Measurements from ENCODE around the gene UNKL.

UNKL gene

GRCh38 chr16:1318268-1318545 is 96.3 kb downstream of the UNKL start:
- no peak for DNase-seq

DNA sequence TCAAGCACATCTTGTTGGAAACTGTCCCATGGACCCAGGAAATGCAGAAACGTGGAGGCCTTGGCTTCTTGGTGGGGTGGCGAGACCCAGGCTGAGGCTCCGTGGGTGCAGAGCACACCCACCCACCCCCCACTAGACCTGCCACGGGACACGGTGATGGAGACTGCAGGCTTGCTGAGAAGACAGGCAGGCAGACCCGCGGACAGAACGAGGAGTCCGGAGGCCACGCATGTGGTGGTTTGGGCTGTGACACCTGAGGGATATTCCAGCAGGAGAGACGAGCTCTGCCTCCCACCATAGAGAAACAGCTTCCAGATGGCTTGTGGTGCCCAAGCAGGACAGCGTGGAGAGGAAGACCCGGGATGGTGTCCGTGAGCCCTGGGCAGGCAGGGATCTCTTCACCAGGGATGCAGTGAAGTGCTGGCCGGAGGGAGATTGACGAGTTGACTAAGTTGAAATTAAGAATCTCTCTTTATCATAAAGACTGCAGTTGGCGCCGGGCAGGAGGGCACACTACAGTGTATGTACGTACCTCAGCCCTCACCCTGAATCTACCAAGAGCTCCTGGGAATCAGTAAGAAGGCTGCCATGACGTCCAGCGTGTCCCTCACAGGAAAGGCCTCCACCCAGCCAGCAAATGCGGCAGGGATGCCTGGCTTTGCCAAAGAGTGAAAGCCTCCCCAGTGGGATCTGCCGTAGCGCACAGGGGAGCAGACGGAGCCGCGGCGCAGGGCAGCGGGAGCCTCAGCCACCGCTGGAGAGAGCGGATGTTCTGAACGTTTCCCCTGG is 96.8 kb downstream of the UNKL start:
- DNase-seq, result no peak

- no peak for DNase-seq
Observed at GRCh38 chr16:1316033-1316405, 98.5 kb downstream of the UNKL start.

DNA sequence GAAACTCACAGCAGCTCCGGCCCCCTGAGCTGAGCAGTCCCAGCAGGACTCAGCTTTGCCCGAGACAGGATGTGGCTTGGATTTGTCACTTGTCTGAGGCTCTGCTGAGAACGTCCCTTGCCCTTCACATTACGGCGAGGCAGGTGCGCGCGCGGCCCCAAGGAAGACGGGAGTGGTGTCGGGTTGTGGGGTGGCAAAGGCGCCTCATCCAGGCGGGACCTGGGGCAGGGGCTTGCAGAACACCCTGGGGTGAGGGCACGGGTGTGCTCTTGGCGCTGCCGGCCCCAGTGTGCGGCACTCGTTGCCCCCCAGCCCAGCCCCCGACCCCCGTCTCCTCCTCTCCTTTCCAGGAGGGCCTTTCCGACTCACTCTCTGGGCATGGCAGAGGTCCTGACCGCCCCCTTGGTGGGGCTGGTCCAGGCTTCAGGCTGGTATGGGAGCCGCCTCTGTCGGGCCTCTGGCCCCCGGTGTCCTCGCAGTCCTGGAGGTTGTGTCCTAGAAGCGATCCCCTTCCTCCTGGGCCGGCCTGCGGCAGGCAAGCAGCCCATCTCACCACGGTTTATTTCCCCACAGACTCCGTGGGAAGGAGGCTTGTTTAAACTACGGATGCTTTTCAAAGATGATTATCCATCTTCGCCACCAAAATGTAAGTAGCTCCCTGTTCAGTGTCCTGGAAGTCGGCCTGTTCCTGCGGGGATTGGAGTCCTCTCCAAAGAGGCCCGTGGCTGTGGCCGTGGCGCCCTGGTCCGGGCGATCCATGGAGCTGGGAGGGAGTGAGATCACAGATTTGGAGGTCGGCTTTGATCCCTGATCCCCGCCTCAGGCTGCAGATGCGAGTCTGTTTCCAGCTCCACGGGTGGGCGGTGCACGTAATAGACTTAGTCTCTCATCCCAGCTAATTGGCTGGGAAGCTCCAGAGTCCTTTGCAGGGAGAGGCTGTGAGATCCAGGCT is 99.1 kb downstream of the UNKL start:
- no peak for DNase-seq

DNA sequence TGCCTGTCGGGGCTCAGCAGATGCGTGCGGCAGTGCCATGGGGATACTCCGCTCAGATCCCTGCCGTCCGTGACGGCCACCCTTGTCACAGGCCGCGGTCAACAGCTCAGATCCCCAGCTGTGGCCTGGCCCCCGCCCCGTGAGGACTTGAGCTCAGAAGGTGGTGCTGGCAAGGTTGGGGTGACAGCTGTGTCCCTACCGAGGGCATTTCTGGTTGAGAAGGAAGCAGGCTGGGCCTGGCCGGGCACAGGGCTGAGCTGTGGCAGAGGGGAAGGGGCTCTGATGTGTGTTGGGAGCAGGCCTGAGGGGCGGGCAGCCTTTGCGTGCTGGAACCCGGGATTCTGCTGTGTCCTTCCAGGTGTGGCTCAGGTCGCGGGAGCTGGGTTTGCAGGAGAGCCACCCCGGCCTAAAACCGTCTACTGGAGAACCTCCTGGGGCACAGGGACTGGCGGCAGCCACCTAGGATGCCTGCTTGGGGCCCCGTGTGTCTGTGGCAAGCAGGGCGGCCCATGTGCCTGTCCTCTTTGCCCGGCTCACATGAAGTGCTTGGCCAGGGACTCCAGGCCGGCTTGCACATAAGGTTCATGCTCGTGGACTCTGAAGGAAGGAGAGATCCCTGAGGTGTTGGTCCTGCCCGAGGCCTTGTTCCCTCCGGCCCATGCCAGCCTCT is 100.0 kb downstream of the UNKL start:
- no peak for DNase-seq

GRCh38 chr16:1313721-1314369 is 100.7 kb downstream of the UNKL start:
- DNase-seq, result no peak

All from inflammatory macrophage treated with lipopolysaccharide for 4 hours (primary cell).